Upper lobe of left lung (tissue), 6 donors: ENCODE measurements around the gene WFIKKN1. TPM values are rescaled to one million over a fixed set of nuclear protein-coding genes. Genes with fewer than 3 reads are reported as not detected.

Experiments
- ATAC-seq, 2 donors: fragments of 200-7000 bp; cut with Tn5 transposase; one replicate each; pipeline ENCODE4 v1.9.1; 2022; ENCODE audit warnings: mild to moderate bottlenecking in 2 of 2, moderate library complexity in 2 of 2; ENCODE audit not compliant: low FRiP score in 2 of 2
- DNase-seq, 2 donors: peaks; one replicate each; pipeline ENCODE4 v3.0.0-alpha.2; 2019 to 2020
- H3K27ac ChIP-seq, 4 donors: fragments of 200-600 bp; sonication (generic); one replicate each; pipeline ENCODE4 v1.5.1; 2016 to 2019
- H3K27me3 ChIP-seq, 4 donors: fragments of 200-600 bp; sonication (generic); one replicate each; pipeline ENCODE4 v1.5.1; 2017 to 2019
- H3K36me3 ChIP-seq, 4 donors: fragments of 200-600 bp; sonication (generic); one replicate each; pipeline ENCODE4 v1.5.1; 2016 to 2019
- H3K4me1 ChIP-seq, 4 donors: fragments of 200-600 bp; sonication (generic); one replicate each; pipeline ENCODE4 v1.5.1; 2018 to 2019
- H3K4me3 ChIP-seq, 4 donors: fragments of 200-600 bp; sonication (generic); one replicate each; pipeline ENCODE4 v1.5.1; 2017 to 2019; ENCODE audit warnings: mild to moderate bottlenecking in 2 of 4, moderate library complexity in 1 of 4
- H3K9me3 ChIP-seq, 4 donors: fragments of 200-600 bp; sonication (generic); one replicate each; pipeline ENCODE4 v1.5.1; 2018 to 2019
- EP300 ChIP-seq, 4 donors: sonication (generic); formaldehyde crosslinking; IDR thresholded peaks; one replicate each; pipeline ENCODE4 v1.5.1; 2017; ENCODE audit warnings: antibody characterized with exemption in 4 of 4, control low read depth in 2 of 4
- POLR2A ChIP-seq, 4 donors: fragments of 450-650 bp; IDR thresholded peaks; one replicate each; pipeline ENCODE4 v1.5.1; 2016 to 2017; ENCODE audit warnings: antibody characterized with exemption in 4 of 4, mild to moderate bottlenecking in 2 of 4
- POLR2AphosphoS5 ChIP-seq, 2 donors: sonication (generic); formaldehyde crosslinking; IDR thresholded peaks; one replicate each; pipeline ENCODE4 v1.5.1; 2017; ENCODE audit warnings: antibody characterized with exemption in 2 of 2
- WGBS, 2 donors: methylation state at CpG; one replicate each; pipeline ENCODE4 v1.1.5; 2017 to 2018; 5-methylcytosine and 5-hydroxymethylcytosine counted together
- total RNA-seq, 6 donors: library from RNA; depleted of rRNA in 4 of 6; stranded (reverse); fragments of >200 nt in 4 of 6; gene quantifications; one replicate each; pipeline versions ENCODE4 v1.1.0 to v1.2.1, GENCODE V29; 2016 to 2021
- TF ChIP-seq, protein P1 (sequence below), 6 experiments: fragments of 450-650 bp in 4 of 6; fragments of 200-600 bp in 2 of 6; sonication (generic) in 2 of 6; IDR thresholded peaks; one replicate each; pipeline ENCODE4 v1.5.1; 2016 to 2019; ENCODE audit warnings: antibody characterized with exemption in 6 of 6
- donor health status: DM: no; HTN: no; CAD: no; lungs with moderate emphysema.
- donor health status: DM: no; HTN: yes; CAD: no; lungs with severe emphysema.

WFIKKN1 gene
- total RNA-seq, 6 donors from 2014 or later: 1.7 to 16.8 (median 5.8) TPM

DNA sequence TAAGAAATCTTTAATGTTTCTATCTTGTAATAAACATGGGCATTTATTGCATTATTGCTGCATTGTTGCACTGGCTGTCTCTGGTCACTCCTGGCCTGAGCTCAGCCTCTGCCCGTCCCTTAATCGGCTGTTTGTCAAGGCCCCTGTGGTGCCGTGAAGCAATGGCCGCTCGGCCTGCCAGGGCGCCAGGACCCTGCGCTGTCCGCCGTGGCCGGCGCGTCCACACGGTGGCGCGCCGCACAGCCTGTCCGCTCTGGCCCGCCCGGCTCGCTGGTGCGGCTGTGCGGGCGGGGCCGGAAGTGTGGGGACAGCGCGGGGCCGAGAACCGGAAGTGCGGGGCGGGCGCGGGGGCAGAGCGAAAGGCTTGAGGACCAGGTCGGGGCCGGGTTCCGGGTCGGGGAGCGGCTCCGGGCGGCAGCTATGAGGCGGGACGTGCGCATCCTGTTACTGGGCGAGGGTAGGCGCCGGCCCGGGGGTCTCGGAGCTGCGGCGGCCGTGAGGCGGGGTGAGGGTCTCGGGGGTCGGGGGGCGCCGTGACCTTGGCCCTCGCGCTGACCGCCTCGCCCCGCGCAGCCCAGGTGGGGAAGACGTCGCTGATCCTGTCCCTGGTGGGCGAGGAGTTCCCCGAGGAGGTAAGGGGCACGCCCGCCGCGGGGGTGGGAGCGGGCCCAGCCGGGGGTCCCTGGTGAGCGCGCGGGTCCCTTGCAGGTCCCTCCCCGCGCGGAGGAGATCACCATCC is 37.2 kb downstream of the WFIKKN1 start, which contains the start of gene RHOT2:
TSS of gene RHOT2 (plus strand) at position 353 of the 739 bp plus-strand sequence. CDS start at position 421, 68 bp downstream.
- no peaks in the 10 kb centered on the region for H3K27me3 ChIP-seq
- ATAC-seq (peak; percentile 95 to 97), DNase-seq (peak; percentile 95 to 99)
- H3K4me1 ChIP-seq: peaks cover 15 to 21% (median 16%) of the 10 kb centered on the region in 4 donors
- H3K27ac ChIP-seq: peak within 1 kb of the TSS; percentile 69 to 89 (median 87)
- 0 to 1% methylated on average over 5 to 54 of the region's 78 CpGs for WGBS, 2 donors
- H3K4me3 ChIP-seq: peak within 1 kb of the TSS; percentile 87 to 100 (median 100)
- H3K36me3 ChIP-seq: peaks cover 19 to 40% (median 38%) of the 10 kb centered on the region in 4 donors
- no peaks in the 10 kb centered on the region for H3K9me3 ChIP-seq
- TF ChIP-seq POLR2AphosphoS5 (IDR thresholded peaks at IDR 0.05) (peak; percentile 79 to 87), EP300 (IDR thresholded peaks at IDR 0.05) (peak in 1 of 4 donors; percentile 46), POLR2A (IDR thresholded peaks at IDR 0.05) (peak in 1 of 4 donors; percentile 85)
- TF ChIP-seq, protein P1, sequence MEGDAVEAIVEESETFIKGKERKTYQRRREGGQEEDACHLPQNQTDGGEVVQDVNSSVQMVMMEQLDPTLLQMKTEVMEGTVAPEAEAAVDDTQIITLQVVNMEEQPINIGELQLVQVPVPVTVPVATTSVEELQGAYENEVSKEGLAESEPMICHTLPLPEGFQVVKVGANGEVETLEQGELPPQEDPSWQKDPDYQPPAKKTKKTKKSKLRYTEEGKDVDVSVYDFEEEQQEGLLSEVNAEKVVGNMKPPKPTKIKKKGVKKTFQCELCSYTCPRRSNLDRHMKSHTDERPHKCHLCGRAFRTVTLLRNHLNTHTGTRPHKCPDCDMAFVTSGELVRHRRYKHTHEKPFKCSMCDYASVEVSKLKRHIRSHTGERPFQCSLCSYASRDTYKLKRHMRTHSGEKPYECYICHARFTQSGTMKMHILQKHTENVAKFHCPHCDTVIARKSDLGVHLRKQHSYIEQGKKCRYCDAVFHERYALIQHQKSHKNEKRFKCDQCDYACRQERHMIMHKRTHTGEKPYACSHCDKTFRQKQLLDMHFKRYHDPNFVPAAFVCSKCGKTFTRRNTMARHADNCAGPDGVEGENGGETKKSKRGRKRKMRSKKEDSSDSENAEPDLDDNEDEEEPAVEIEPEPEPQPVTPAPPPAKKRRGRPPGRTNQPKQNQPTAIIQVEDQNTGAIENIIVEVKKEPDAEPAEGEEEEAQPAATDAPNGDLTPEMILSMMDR (IDR thresholded peaks at IDR 0.05): peak; percentile 86 to 98 (median 97)

DNA sequence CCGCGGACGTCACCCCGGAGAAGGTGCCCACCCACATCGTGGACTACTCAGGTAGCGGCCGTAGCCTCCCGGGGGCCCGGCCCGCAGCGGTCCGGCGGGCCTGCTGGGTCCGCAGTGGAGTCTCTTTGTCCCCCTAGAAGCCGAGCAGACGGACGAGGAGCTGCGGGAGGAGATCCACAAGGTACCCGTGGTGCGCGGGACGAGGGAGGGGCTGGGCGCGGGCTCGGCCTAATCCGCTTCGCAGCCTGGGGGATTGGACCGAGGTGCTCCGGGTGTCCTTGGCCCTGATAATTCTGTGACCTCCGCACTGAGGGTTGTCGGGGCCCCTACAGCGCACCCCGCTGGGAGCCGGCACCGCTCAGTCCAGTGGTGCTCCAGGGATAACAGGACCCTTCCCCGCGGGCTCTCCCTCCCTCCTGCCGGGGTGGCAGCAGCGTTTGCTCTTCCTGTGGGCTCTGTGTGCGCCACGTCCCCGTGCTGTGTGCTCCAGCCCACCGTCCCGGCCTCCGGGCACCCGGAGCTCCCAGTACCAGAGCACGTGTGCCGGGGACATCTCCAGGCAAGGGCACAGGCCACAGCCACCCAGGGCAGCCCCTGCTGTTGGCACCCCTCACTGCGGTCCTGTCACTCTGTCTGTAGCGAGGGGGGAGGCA is 37.9 kb downstream of the WFIKKN1 start:
- peak in 1 of 2 donors; percentile 1 for ATAC-seq
- DNase-seq: peak in 1 of 2 donors; percentile 82
- H3K27ac ChIP-seq: peak overlapping the region; percentile 69 to 89 (median 87)

DNA sequence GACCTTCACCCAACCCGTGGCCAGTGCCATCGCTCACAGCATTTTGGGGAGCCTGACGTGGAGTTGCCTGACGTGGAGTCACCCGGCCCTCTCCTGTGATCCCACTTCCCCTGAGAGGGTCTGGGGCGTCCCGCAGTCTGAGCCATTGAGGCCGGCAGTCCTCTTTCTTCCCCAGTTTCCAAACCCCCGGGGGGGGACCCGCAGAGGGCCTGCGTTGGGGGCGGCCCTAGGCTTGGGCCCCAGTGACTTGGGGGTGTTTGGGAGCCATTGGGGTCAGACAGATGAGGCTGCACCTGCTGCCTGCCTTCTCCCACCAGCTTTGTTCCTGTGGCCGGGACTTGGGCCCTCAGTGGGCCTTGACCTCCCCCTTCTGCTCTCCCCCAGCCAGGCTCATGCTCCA is 38.9 kb downstream of the WFIKKN1 start:
- Histone ChIP-seq H3K4me1 (peaks cover 15 to 28% (median 18%) of the 10 kb centered on the region in 4 donors), H3K36me3 (peaks cover 24 to 52% (median 46%) of the 10 kb centered on the region in 4 donors), H3K4me3 (no peak overlapping the region), H3K27me3 (no peaks in the 10 kb centered on the region), H3K27ac (no peak overlapping the region), H3K9me3 (no peaks in the 10 kb centered on the region)
- 88 to 99% methylated on average over 9 to 13 of the region's 13 CpGs for WGBS, 2 donors
- DNase-seq (peak in 1 of 2 donors; percentile 67), ATAC-seq (no peak)
- TF ChIP-seq POLR2AphosphoS5 (IDR thresholded peaks at IDR 0.05) (no peak), POLR2A (IDR thresholded peaks at IDR 0.05) (no peak), EP300 (IDR thresholded peaks at IDR 0.05) (no peak)
- TF ChIP-seq, protein P1 (IDR thresholded peaks at IDR 0.05): no peak

More for the DNA sequence above, 37.9 kb downstream of the WFIKKN1 start:
- Histone ChIP-seq H3K27me3 (no peaks in the 10 kb centered on the region), H3K36me3 (peaks cover 24 to 47% (median 45%) of the 10 kb centered on the region in 4 donors), H3K4me1 (peaks cover 15 to 21% (median 16%) of the 10 kb centered on the region in 4 donors), H3K9me3 (no peaks in the 10 kb centered on the region), H3K4me3 (peak overlapping the region; percentile 87 to 100 (median 100))
- TF ChIP-seq, protein P1 (IDR thresholded peaks at IDR 0.05): no peak
- TF ChIP-seq POLR2A (IDR thresholded peaks at IDR 0.05) (no peak), POLR2AphosphoS5 (IDR thresholded peaks at IDR 0.05) (no peak), EP300 (IDR thresholded peaks at IDR 0.05) (no peak)
- WGBS, 2 donors: 0 to 7% methylated on average over 2 to 23 of the region's 50 CpGs

DNA sequence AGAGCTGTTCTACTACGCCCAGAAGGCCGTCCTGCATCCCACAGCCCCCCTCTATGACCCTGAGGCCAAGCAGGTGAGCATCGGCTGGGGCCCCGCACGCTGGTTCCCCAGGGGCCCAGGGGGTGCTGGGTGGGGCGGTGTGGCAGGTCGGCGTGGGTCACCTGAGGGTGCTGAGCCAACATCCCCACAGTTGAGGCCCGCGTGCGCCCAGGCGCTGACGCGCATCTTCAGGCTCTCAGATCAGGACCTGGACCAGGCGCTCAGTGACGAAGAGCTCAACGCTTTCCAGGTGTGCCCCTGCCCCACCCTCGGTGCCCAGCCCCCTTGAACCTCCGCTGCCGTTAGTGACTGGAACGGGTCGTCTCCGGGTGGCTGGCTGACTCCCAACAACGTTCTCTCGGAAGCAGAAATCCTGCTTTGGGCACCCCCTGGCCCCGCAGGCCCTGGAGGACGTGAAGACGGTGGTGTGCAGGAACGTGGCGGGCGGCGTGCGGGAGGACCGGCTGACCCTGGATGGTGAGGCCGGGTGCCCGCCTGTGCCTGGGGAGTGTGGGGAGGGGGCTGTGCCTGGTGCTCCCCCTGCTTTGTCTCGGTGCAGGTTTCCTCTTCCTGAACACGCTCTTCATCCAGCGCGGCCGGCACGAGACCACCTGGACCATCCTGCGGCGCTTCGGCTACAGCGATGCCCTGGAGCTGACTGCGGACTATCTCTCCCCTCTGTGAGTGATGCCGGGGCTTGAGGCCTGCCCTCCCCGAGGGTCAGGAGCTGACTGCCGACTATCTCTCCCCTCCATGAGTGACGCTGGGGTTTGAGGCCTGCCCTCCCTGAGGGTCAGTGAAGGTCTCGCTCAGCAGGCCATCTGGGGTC is 39.9 kb downstream of the WFIKKN1 start:
- whole genome bisulfite sequencing, 2 donors: 94 to 95% methylated on average over 27 to 49 of the region's 52 CpGs
- Histone ChIP-seq H3K9me3 (no peaks in the 10 kb centered on the region), H3K4me3 (no peak overlapping the region), H3K36me3 (peaks cover 24 to 52% (median 46%) of the 10 kb centered on the region in 4 donors), H3K4me1 (peaks cover 25 to 39% (median 26%) of the 10 kb centered on the region in 4 donors), H3K27me3 (no peaks in the 10 kb centered on the region), H3K27ac (no peak overlapping the region)
- TF ChIP-seq, protein P1 (IDR thresholded peaks at IDR 0.05): no peak
- TF ChIP-seq EP300 (IDR thresholded peaks at IDR 0.05): no peak
- no peak for TF ChIP-seq POLR2AphosphoS5 (IDR thresholded peaks at IDR 0.05)
- TF ChIP-seq POLR2A (IDR thresholded peaks at IDR 0.05): no peak
- peak in 1 of 2 donors; percentile 83 for DNase-seq
- no peak for ATAC-seq
